Jurkat, Clone E6-1 (cell line): ENCODE data around the gene ATP5ME.
"Not testable (repeated sequence)": the region's sequence is repeated elsewhere in the genome, so short reads cannot be mapped to it uniquely, and the experiment has no call there.

Source experiments
- DNase-seq: peaks from one replicate; pipeline ENCODE4 v3.0.0-alpha.2; 2011; ENCODE audit warnings: low read depth, low spot score
- H3K4me3 ChIP-seq: 2 replicates; pipeline ENCODE4 v1.5.1; 2011; ENCODE audit warnings: mild to moderate bottlenecking, low read length, control low read depth, moderate library complexity

The ATP5ME gene

DNA sequence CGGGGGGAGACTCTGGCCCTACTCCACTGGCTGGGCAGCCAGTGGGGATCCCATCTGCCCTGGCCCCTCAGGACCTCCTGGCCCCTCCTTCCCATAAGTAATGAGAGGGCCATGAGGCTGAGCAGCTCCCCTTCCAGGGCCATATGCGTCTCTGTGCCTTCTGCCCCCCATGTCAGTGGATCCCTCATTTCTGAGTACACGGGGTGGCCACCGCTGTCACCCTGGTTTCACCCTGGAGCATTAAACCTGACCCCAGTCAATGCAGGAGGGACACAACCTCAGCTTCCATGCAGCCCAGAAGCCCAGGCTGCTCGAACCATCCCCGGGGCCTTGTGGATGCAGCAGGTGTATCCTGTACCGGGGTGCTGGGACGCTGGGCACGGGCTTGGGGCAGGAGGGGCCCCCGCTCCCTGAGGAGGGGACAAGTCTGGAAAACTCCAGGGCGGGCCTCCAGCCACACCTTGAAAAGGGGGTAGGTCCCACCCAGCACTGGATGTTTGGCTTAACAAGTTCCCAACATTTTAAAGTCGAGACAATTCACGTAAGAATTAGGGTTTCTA is 24.2 kb downstream of the ATP5ME start:
- no peak overlapping the region for H3K4me3 ChIP-seq
- DNase-seq, result no peak

DNA sequence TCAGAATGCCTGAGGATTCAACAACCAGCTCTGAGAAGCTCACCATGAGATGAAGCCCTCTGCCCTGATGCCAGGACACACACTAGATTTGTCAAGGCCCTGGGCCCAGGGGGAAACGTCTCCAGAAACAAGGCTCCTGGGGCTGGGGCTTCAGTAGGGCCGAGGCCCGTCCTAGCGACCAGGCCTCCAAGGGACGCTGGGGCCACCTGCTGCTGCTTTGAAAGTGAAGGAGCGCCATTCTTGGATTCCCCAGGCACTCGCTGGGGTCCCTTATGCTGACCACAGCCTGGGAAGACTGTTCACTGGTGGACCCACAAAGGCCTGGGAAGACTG is 24.8 kb downstream of the ATP5ME start:
- no peak overlapping the region for H3K4me3 ChIP-seq
- DNase-seq, result no peak

- H3K4me3 ChIP-seq, result no peak overlapping the region
- no peak for DNase-seq
Observed at GRCh38 chr4:648579-649292, 25.3 kb downstream of the ATP5ME start.

- no peak for DNase-seq
Observed at GRCh38 chr4:647481-647880, 26.6 kb downstream of the ATP5ME start.

GRCh38 chr4:646460-646859 is 27.6 kb downstream of the ATP5ME start:
- no peak overlapping the region for H3K4me3 ChIP-seq
- no peak for DNase-seq

More at GRCh38 chr4:647481-647880, 26.6 kb downstream of the ATP5ME start:
- no peak overlapping the region for H3K4me3 ChIP-seq

GRCh38 chr4:642366-642765 is 31.7 kb downstream of the ATP5ME start:
- H3K4me3 ChIP-seq, DNase-seq: not testable (repeated sequence)

- DNase-seq, result no peak
- H3K4me3 ChIP-seq, result no peak overlapping the region
Observed at GRCh38 chr4:637536-638280, 36.4 kb downstream of the ATP5ME start.

DNA sequence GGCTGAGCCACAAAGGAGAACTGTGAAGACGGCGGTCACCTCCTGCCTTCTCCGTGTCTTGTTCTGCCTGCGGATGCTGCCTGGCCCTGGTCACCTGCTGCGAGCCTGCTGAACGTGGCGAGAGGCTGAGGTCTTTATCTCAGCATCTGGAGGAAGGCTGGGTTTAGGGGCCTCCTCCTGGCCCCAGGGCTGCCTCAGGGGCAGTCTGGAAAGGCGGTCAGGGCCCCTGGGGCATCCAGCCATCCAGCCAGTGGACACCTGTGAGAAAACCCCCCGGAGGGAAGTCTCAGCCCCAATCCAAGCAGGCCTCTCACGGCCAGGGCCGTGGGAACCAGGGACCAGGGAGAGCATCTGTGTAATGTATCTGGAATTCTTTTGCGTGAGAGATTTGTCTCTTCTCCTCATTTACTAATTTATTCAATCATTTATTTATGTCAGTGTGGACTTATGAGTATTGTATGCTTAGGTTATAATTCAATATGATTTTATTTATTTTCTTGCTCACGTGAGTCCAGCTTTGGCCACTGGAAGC is 37.4 kb downstream of the ATP5ME start:
- no peak overlapping the region for H3K4me3 ChIP-seq
- DNase-seq, result no peak

DNA sequence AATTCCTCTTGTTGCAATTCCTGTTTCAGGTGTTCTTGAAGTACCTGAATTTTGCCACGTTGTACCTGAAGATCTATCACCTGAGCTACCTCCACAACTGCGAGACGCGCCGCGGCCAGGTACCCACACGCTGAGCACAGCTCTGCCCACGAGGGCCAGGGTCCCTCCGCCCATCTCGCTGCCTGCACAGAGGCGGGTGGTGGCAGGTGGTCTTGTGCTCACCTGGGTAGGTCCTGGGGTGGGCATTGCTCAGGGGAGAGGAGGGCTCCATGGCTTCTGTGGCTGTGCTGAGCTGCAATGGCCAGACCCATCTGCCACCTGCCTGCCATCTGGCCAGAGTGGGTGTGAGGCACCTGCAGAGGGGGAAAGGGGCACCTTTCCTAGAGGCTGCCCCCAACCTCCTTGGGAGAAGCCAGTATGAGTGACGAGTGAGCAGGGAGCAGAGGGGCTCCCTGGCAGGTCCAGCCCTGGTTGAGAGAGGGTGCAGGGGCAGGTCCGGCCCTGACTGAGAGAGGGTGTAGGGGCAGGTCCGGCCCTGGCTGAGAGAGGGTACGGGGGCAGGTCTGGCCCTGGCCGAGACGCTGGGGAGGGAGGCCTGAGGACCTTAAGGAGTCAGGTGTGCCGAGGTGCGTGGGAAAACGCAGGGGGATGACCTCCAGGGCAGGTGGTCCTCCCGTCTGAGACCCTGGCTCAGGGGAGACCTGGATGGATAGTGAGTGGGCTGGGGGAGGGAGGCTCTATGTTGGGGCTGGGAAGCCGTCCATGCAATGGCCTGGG is 38.0 kb downstream of the ATP5ME start:
- H3K4me3 ChIP-seq, result no peak overlapping the region
- DNase-seq, result no peak

GRCh38 chr4:635066-635835 is 38.8 kb downstream of the ATP5ME start:
- DNase-seq, H3K4me3 ChIP-seq: not testable (repeated sequence)

GRCh38 chr4:634599-634985 is 39.5 kb downstream of the ATP5ME start:
- no peak for DNase-seq
- H3K4me3 ChIP-seq, result no peak overlapping the region

DNA sequence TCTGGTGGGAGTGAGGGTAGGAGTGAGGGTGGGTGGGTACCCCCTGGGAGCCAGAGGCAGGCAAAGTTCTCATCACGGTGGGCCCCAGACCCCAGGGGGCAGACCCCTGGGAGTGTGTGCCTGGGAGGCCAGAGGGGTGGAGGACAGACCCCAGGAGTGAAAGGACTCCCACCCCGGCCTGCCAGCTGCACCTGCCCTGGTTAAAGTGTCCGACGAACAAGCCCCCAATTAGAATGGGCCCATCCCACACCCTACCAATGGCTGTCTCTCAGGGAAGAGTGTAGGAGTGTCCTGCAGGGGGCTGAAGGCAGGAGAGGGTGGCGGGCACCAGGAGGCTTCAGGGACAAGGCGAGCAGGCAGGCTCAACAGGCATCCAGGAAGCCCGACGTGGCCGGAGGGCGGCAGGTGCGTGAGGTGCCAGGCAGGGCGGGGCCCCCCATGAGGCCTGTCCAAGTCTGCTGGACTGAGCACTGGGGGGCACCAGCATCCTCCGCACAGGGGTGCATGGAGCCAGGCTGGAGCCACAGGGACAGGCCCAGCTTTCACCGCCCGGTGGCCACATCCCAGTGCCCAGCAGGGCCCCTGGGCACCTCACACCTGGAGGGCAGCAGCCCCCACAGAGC is 40.0 kb downstream of the ATP5ME start:
- no peak overlapping the region for H3K4me3 ChIP-seq
- no peak for DNase-seq

- H3K4me3 ChIP-seq, result no peak overlapping the region
- no peak for DNase-seq
Observed at GRCh38 chr4:633406-633805, 40.7 kb downstream of the ATP5ME start.

GRCh38 chr4:632926-633325 is 41.1 kb downstream of the ATP5ME start:
- DNase-seq, result no peak
- no peak overlapping the region for H3K4me3 ChIP-seq

GRCh38 chr4:632196-632790 is 41.8 kb downstream of the ATP5ME start:
- DNase-seq, result no peak
- no peak overlapping the region for H3K4me3 ChIP-seq

DNA sequence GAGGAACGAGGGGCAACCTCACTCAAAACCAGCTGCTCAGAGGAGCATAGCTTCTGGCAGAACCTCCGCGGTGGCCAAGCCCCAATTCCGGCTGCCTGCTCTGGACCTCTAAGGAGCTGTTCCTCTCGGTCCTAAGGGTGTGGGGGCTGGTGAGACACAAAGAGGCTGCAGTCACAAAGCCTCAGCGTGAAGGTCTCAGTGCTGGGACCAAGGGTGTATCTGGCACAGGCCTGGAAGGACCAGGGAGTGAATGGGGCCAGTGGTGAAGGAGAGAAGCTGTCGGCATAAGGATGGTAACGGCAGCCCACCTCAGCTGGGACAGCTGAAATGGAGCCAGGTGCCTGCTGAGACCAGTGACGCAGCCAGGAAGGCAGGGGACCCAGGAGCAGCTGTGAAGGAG is 43.4 kb downstream of the ATP5ME start:
- H3K4me3 ChIP-seq, result no peak overlapping the region
- DNase-seq, result no peak

GRCh38 chr4:629915-630641 is 44.0 kb downstream of the ATP5ME start:
- DNase-seq, result no peak
- no peak overlapping the region for H3K4me3 ChIP-seq

- DNase-seq, result no peak
- H3K4me3 ChIP-seq, result no peak overlapping the region
Observed at GRCh38 chr4:629636-629914, 44.5 kb downstream of the ATP5ME start.
